PC-3 (cell line): ENCODE data around the gene KIF1B.

Experiments
- CTCF ChIP-seq: fragments of 300-600 bp; sonication (generic); conservative IDR thresholded peaks from 2 replicates; pipeline ENCODE4 v1.5.1; 2017; ENCODE audit warnings: antibody characterized with exemption, low read depth, mild to moderate bottlenecking, low read length
- EZH2 ChIP-seq: fragments of 300-600 bp; sonication (generic); IDR thresholded peaks from one replicate; pipeline ENCODE4 v1.6.1; 2017; ENCODE audit warnings: antibody characterized with exemption, mild to moderate bottlenecking, low read length; ENCODE audit not compliant: unreplicated experiment

GRCh38 chr1:10242811-10243210 lies 32.4 kb downstream of the KIF1B start:
- TF ChIP-seq CTCF (no peak), EZH2 (no peak)
